HCT116 (cell line): ENCODE results near the gene PSMD5. TPM values are rescaled to one million over a fixed set of nuclear protein-coding genes. Genes with fewer than 3 reads are reported as not detected.
A peak's percentile ranks its signal among the peaks of the same experiment; 100 is the strongest.

Experiments
- ATAC-seq: fragments of 200-7000 bp; cut with Tn5 transposase; 2 replicates; pipeline ENCODE4 v1.9.1; 2020; ENCODE audit warnings: mild to moderate bottlenecking, moderate library complexity
- BruUV-seq: library from RNA; stranded (reverse); fragments of 400-500 nt; replicated peaks from 2 replicates; lab custom pipeline; 2021; lab: Mats Ljungman, UMichigan
- CTCF ChIA-PET: fragments of 300-600 bp; sonication (Branson Sonifier 250); formaldehyde crosslinking; loops from one replicate; lab custom pipeline; 2021; ENCODE audit warnings: antibody characterized with exemption; lab: Charles Lee
- POLR2A ChIA-PET: fragments of 300-600, 350-600 bp; sonication (Branson Sonifier 250); formaldehyde crosslinking; loops from one replicate; lab custom pipeline; 2021; ENCODE audit warnings: antibody characterized with exemption; lab: Charles Lee
- RAD21 ChIA-PET, 2 experiments: fragments of 300-600 bp; sonication (Branson Sonifier 250); formaldehyde crosslinking; loops; one replicate each; lab custom pipeline; 2023; ENCODE audit warnings: low total read pairs in 2 of 2; ENCODE audit not compliant: uncharacterized antibody in 2 of 2, unreplicated experiment in 2 of 2, low non-redundant PET in 1 of 2; lab: Charles Lee
- DNase-seq: peaks from one replicate; pipeline ENCODE4 v3.0.0-alpha.2; 2010; ENCODE audit warnings: low read depth, low spot score
- H2AFZ ChIP-seq: fragments of 200-600 bp; shearing (Covaris generic), sonication (generic); 2 replicates; pipeline ENCODE4 v1.6.1; 2017; ENCODE audit warnings: low read depth, mixed run types, mixed read lengths, antibody characterized with exemption, low read length; ENCODE audit not compliant: poor library complexity, severe bottlenecking
- H3K27ac ChIP-seq: 2 replicates; pipeline ENCODE4 v1.5.1; 2012; ENCODE audit warnings: low read depth, low read length
- H3K27me3 ChIP-seq: fragments of 200-600 bp; sonication (generic); 2 replicates; pipeline ENCODE4 v1.6.1; 2016; ENCODE audit warnings: mixed run types, low read length, mixed read lengths; ENCODE audit not compliant: insufficient read depth
- H3K36me3 ChIP-seq, 2 experiments: fragments of 200-500 bp in 1 of 2; fragments of 200-600 bp in 1 of 2; sonication (Bioruptor generic) in 1 of 2; sonication (generic) in 1 of 2; 2 replicates each; pipeline versions ENCODE4 v1.5.1 to v1.6.1; 2014 to 2016; ENCODE audit warnings: low read length in 2 of 2, inconsistent platforms in 1 of 2, mixed read lengths in 1 of 2, mixed run types in 1 of 2; ENCODE audit not compliant: insufficient read depth in 2 of 2, control insufficient read depth in 1 of 2
- H3K4me1 ChIP-seq, 2 experiments: fragments of 200-600 bp in 1 of 2; sonication (generic) in 1 of 2; 2 replicates each; pipeline versions ENCODE4 v1.5.1 to v1.6.1; 2012 to 2017; ENCODE audit warnings: low read length in 2 of 2, inconsistent platforms in 1 of 2, mild to moderate bottlenecking in 1 of 2, mixed read lengths in 1 of 2, mixed run types in 1 of 2, moderate library complexity in 1 of 2; ENCODE audit not compliant: insufficient read depth in 2 of 2, control insufficient read depth in 1 of 2
- H3K4me2 ChIP-seq: fragments of 200-600 bp; sonication (generic); 2 replicates; pipeline ENCODE4 v1.6.1; 2017; ENCODE audit warnings: mixed run types, low read length, mixed read lengths
- H3K4me3 ChIP-seq, 2 experiments: fragments of 200-600 bp in 1 of 2; sonication (generic) in 1 of 2; replicated peaks in 1 of 2; 2 replicates each; pipeline ENCODE4 v1.5.1; 2011 to 2016; ENCODE audit warnings: low read length in 2 of 2, control low read depth in 1 of 2, low read depth in 1 of 2, mild to moderate bottlenecking in 1 of 2, mixed read lengths in 1 of 2, mixed run types in 1 of 2
- H3K79me2 ChIP-seq: fragments of 200-600 bp; sonication (generic); 2 replicates; pipeline ENCODE4 v1.6.1; 2017; ENCODE audit warnings: mild to moderate bottlenecking, mixed run types, low read length, moderate library complexity, mixed read lengths; ENCODE audit not compliant: insufficient read depth
- H3K9ac ChIP-seq: fragments of 200-600 bp; sonication (generic); 2 replicates; pipeline ENCODE4 v1.6.1; 2016; ENCODE audit warnings: low read length, mixed read lengths
- H3K9me2 ChIP-seq: fragments of 200-600 bp; sonication (generic), shearing (Covaris generic); 2 replicates; pipeline ENCODE4 v1.6.1; 2017; ENCODE audit warnings: mixed run types, mild to moderate bottlenecking, moderate library complexity; ENCODE audit not compliant: insufficient read depth
- H3K9me3 ChIP-seq, 2 experiments: fragments of 200-500 bp in 1 of 2; fragments of 200-600 bp in 1 of 2; sonication (Bioruptor generic) in 1 of 2; sonication (generic) in 1 of 2; 2 replicates each; pipeline ENCODE4 v1.6.1; 2014 to 2017; ENCODE audit warnings: low read length in 2 of 2, mixed read lengths in 2 of 2, inconsistent platforms in 1 of 2, low read depth in 1 of 2, mild to moderate bottlenecking in 1 of 2, mixed run types in 1 of 2, moderate library complexity in 1 of 2; ENCODE audit not compliant: control insufficient read depth in 1 of 2, insufficient read depth in 1 of 2
- H4K20me1 ChIP-seq: fragments of 200-600 bp; sonication (generic), shearing (Covaris generic); 2 replicates; pipeline ENCODE4 v1.6.1; 2017; ENCODE audit warnings: mixed run types, mild to moderate bottlenecking, moderate library complexity; ENCODE audit not compliant: insufficient read depth
- CEBPB ChIP-seq: IDR thresholded peaks from 2 replicates; pipeline ENCODE4 v1.6.1; 2012; ENCODE audit warnings: low read depth
- EZH2phosphoT487 ChIP-seq: fragments of 200-600 bp; IDR thresholded peaks from 2 replicates; pipeline ENCODE4 v1.6.1; 2018; ENCODE audit warnings: antibody characterized with exemption, borderline replicate concordance
- JUND ChIP-seq: IDR thresholded peaks from 2 replicates; pipeline ENCODE4 v1.6.1; 2012
- SIN3A ChIP-seq: IDR thresholded peaks from 2 replicates; pipeline ENCODE4 v1.6.1; 2012; ENCODE audit warnings: low read depth
- SP1 ChIP-seq: IDR thresholded peaks from 2 replicates; pipeline ENCODE4 v1.6.1; 2012; ENCODE audit warnings: low read depth
- SRF ChIP-seq: IDR thresholded peaks from 2 replicates; pipeline ENCODE4 v1.6.1; 2012; ENCODE audit warnings: low read depth
- ZNF274 ChIP-seq: fragments of 200-500 bp; sonication (Bioruptor generic); IDR thresholded peaks from 2 replicates; pipeline ENCODE4 v1.6.1; 2014; ENCODE audit warnings: mild to moderate bottlenecking, low read depth, low read length, inconsistent platforms
- intact Hi-C: fragments of 100-400 bp; cut with micrococcal nuclease; formaldehyde crosslinking; loops from 2 replicates; pipeline ENCODE4 v1.10.0; 2022
- total RNA-seq: library from RNA; stranded (reverse); gene quantifications from one replicate; pipeline ENCODE4 v1.2.1, GENCODE V29; 2021; ENCODE audit not compliant: unreplicated experiment
- TF ChIP-seq, protein P1 (sequence below): IDR thresholded peaks from 2 replicates; pipeline ENCODE4 v1.6.1; 2012

Gene PSMD5
- total RNA-seq, 1 experiment from 2014 or later = 64.3 TPM

DNA sequence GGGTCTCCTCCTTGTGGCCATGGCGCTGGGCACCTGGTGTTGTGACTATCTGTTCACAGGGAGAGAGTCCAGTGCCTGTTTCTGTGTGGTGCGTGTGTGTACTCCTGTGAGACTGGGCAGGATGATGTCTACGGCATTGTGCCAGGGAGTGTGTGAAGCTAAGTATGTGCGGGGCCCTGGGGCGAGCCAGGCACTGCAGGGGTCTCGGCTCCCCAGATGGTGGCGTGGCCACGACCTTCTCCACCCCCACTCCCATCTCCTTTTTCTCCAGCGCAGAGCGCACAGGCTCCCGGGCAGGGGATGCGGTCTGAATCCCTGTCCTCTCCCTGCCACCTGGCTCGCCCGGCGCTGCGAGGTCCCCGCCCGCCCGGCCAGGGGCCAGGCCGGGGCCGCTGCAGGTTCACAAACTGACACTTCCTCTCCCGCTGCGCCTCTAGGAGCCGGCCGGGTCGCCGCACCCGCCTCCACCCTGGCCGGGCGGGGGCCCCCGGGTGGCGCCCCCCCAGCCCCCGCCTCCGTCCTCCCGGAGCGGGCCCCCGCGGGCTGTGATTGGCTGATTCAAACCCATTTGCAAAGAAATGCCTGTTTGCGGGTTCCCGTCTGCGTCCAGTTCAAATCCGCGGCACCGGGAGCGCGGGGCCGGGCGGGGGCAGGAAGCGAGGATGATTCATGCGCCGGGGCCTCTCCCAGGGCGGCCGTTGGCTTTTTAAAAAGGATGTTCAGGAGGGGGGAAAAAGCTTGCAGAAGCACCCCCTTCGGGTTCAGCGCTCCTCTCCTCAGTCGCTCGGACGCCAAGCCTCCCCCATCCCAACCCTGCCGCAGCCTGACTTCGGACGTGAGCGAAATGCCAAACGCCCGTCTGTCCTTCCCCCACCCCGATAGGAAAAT, 33.5 kb upstream of the PSMD5 start (continued):
- TF ChIP-seq, protein P1, sequence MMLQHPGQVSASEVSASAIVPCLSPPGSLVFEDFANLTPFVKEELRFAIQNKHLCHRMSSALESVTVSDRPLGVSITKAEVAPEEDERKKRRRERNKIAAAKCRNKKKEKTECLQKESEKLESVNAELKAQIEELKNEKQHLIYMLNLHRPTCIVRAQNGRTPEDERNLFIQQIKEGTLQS = no peak
- TF ChIP-seq CEBPB (no peak), JUND (no peak), EZH2phosphoT487 (no peak)

DNA sequence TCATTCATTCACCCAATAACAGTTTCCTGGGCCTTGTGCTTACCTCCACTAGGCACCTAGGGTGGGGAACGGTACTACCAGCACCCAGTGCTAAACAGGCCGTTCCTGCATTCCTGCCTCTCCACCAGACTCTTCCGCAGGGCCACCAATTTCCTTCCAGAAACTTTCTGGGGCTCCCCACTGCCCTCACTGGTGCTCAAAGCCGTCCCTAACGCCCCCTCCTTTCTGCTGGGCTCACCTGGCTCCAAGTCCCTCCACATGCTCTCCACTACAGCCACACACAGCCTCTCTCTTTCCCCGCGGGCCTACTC, 32.9 kb upstream of the PSMD5 start:
- peak overlapping the region; percentile 92 for H3K9ac ChIP-seq
- H3K9me3 ChIP-seq = no peaks in the 10 kb centered on the region
- TF ChIP-seq SP1 = no peak
- no peak for TF ChIP-seq ZNF274
- no peak for TF ChIP-seq SIN3A
- no peak for TF ChIP-seq SRF
- peak overlapping the region; percentile 89 for H3K27ac ChIP-seq
- peak overlapping the region; percentile 45 to 74 for H3K4me3 ChIP-seq
- peaks cover 0 to 12% of the 10 kb centered on the region in 2 experiments; a peak in 1 of 4 replicates for H3K36me3 ChIP-seq
- H4K20me1 ChIP-seq = no peaks in the 10 kb centered on the region
- ChIA-PET CTCF (no interaction called here), POLR2A (no interaction called here), RAD21 (no interaction called here)
- H3K9me2 ChIP-seq = no peaks in the 10 kb centered on the region
- ATAC-seq (peak; percentile 0; the same call in 1 of the 2 replicates), DNase-seq (no peak)
- no peaks in the 10 kb centered on the region for H3K27me3 ChIP-seq
- H2AFZ ChIP-seq = no peak overlapping the region
- H3K4me2 ChIP-seq = peak overlapping the region; percentile 97
- peaks cover 19% of the 10 kb centered on the region for H3K79me2 ChIP-seq
- intact Hi-C loops = loop anchor here (5.0 kb wide), 1 partner anchor 62 kb away; no protein-coding TSS in a partner anchor
- peaks cover 44 to 54% of the 10 kb centered on the region in 2 experiments for H3K4me1 ChIP-seq
- no TSS peak for BruUV-seq
